H9 (cell line): Measurements from ENCODE around the gene VILL. TPM values are rescaled to one million over a fixed set of nuclear protein-coding genes. Genes with fewer than 3 reads are reported as not detected.

ENCODE experiments used
- DNase-seq: peaks from one replicate; pipeline ENCODE4 v3.0.0-alpha.2; 2017
- H2AFZ ChIP-seq: one replicate; pipeline ENCODE4 v1.6.1; 2013; ENCODE audit warnings: mild to moderate bottlenecking, low read length, control low read depth, moderate library complexity
- H2AK5ac ChIP-seq: 2 replicates; pipeline ENCODE4 v1.6.1; 2013; ENCODE audit warnings: low read length, control low read depth, mixed read lengths; ENCODE audit not compliant: insufficient read length
- H2BK120ac ChIP-seq: one replicate; pipeline ENCODE4 v1.6.1; 2013; ENCODE audit warnings: low read depth, mild to moderate bottlenecking, low read length, control low read depth, inconsistent platforms; ENCODE audit not compliant: poor library complexity, severe bottlenecking
- H2BK12ac ChIP-seq: 2 replicates; pipeline ENCODE4 v1.6.1; 2013; ENCODE audit warnings: low read length, control low read depth, mixed read lengths, low read depth; ENCODE audit not compliant: insufficient read length
- H2BK15ac ChIP-seq: 2 replicates; pipeline ENCODE4 v1.6.1; 2013; ENCODE audit warnings: low read depth, low read length, control low read depth
- H2BK20ac ChIP-seq: one replicate; pipeline ENCODE4 v1.6.1; 2013; ENCODE audit warnings: low read depth, mild to moderate bottlenecking, low read length, control low read depth, inconsistent platforms; ENCODE audit not compliant: poor library complexity, severe bottlenecking
- H2BK5ac ChIP-seq: 2 replicates; pipeline ENCODE4 v1.6.1; 2013; ENCODE audit warnings: low read length, control low read depth, mixed read lengths; ENCODE audit not compliant: insufficient read length
- H3K14ac ChIP-seq: 2 replicates; pipeline ENCODE4 v1.6.1; 2013; ENCODE audit warnings: low read length, control low read depth; ENCODE audit not compliant: insufficient read depth
- H3K18ac ChIP-seq: 2 replicates; pipeline ENCODE4 v1.6.1; 2013; ENCODE audit warnings: low read depth, mild to moderate bottlenecking, mixed read lengths, low read length, control low read depth; ENCODE audit not compliant: insufficient read length
- H3K23ac ChIP-seq: 2 replicates; pipeline ENCODE4 v1.6.1; 2013; ENCODE audit warnings: low read length, control low read depth, mixed read lengths, low read depth; ENCODE audit not compliant: insufficient read length
- H3K23me2 ChIP-seq: 2 replicates; pipeline ENCODE4 v1.6.1; 2013; ENCODE audit warnings: low read depth, mild to moderate bottlenecking, mixed read lengths, low read length, control low read depth; ENCODE audit not compliant: insufficient read length, poor library complexity, severe bottlenecking
- H3K27ac ChIP-seq: 2 replicates; pipeline ENCODE4 v1.5.1; 2013; ENCODE audit warnings: low read length, control low read depth, mixed read lengths, low read depth; ENCODE audit not compliant: insufficient read length
- H3K27me3 ChIP-seq: 2 replicates; pipeline ENCODE4 v1.6.1; 2013; ENCODE audit warnings: low read length, control low read depth, inconsistent platforms; ENCODE audit not compliant: insufficient read depth
- H3K4ac ChIP-seq: 2 replicates; pipeline ENCODE4 v1.6.1; 2013; ENCODE audit warnings: low read depth, mild to moderate bottlenecking, control low read depth, inconsistent platforms, low read length, moderate library complexity
- H3K4me1 ChIP-seq: 2 replicates; pipeline ENCODE4 v1.6.1; 2013; ENCODE audit warnings: low read length, control low read depth, inconsistent platforms; ENCODE audit not compliant: insufficient read depth
- H3K4me2 ChIP-seq: 2 replicates; pipeline ENCODE4 v1.6.1; 2013; ENCODE audit warnings: low read length, control low read depth, mixed read lengths; ENCODE audit not compliant: insufficient read length, insufficient read depth
- H3K56ac ChIP-seq: 2 replicates; pipeline ENCODE4 v1.6.1; 2013; ENCODE audit warnings: low read depth, mild to moderate bottlenecking, mixed read lengths, low read length, control low read depth; ENCODE audit not compliant: insufficient read length
- H3K79me1 ChIP-seq: 2 replicates; pipeline ENCODE4 v1.6.1; 2013; ENCODE audit warnings: low read depth, mild to moderate bottlenecking, moderate library complexity, low read length, control low read depth, inconsistent platforms; ENCODE audit not compliant: insufficient read depth, poor library complexity, severe bottlenecking
- H3K79me2 ChIP-seq: 2 replicates; pipeline ENCODE4 v1.6.1; 2013; ENCODE audit warnings: low read length, control low read depth, inconsistent platforms; ENCODE audit not compliant: insufficient read depth
- H3K9ac ChIP-seq: 2 replicates; pipeline ENCODE4 v1.6.1; 2013; ENCODE audit warnings: low read length, control low read depth, mixed read lengths; ENCODE audit not compliant: insufficient read length; ENCODE audit errors: extremely low read depth
- H3K9me3 ChIP-seq: one replicate; pipeline ENCODE4 v1.6.1; 2013; ENCODE audit warnings: low read depth, low read length, inconsistent platforms; ENCODE audit not compliant: control insufficient read depth
- H3T11ph ChIP-seq: one replicate; pipeline ENCODE4 v1.6.1; 2013; ENCODE audit warnings: mild to moderate bottlenecking, low read length, control low read depth, inconsistent platforms
- H4K20me1 ChIP-seq: one replicate; pipeline ENCODE4 v1.6.1; 2013; ENCODE audit not compliant: control insufficient read depth, insufficient read length, insufficient read depth
- H4K5ac ChIP-seq: 2 replicates; pipeline ENCODE4 v1.6.1; 2013; ENCODE audit warnings: low read depth, mild to moderate bottlenecking, mixed read lengths, low read length, control low read depth; ENCODE audit not compliant: insufficient read length
- H4K8ac ChIP-seq: replicated peaks from 2 replicates; pipeline ENCODE4 v1.6.1; 2013; ENCODE audit warnings: low read length, control low read depth, mixed read lengths, low read depth; ENCODE audit not compliant: insufficient read length
- H4K91ac ChIP-seq: 2 replicates; pipeline ENCODE4 v1.6.1; 2013; ENCODE audit warnings: low read depth, mild to moderate bottlenecking, moderate library complexity, mixed read lengths, low read length, control low read depth; ENCODE audit not compliant: insufficient read length
- H3K27ac Mint-ChIP-seq, 3 experiments: 2 replicates in 2 of 3; 3 replicates in 1 of 3; pipeline ENCODE4 v1.8.0; 2020 to 2021; ENCODE audit warnings: mixed read lengths in 3 of 3, mild to moderate bottlenecking in 1 of 3, moderate library complexity in 1 of 3
- H3K27me3 Mint-ChIP-seq: 2 replicates; pipeline ENCODE4 v1.8.0; 2021; ENCODE audit warnings: low read depth, mild to moderate bottlenecking, moderate library complexity, mixed read lengths
- H3K36me3 Mint-ChIP-seq, 3 experiments: 2 replicates in 2 of 3; 3 replicates in 1 of 3; pipeline ENCODE4 v1.8.0; 2020 to 2021; ENCODE audit warnings: low read depth in 3 of 3, mixed read lengths in 3 of 3; ENCODE audit not compliant: insufficient read depth in 1 of 3
- H3K4me1 Mint-ChIP-seq, 2 experiments: 2 replicates each; pipeline ENCODE4 v1.8.0; 2020; ENCODE audit warnings: mixed read lengths in 2 of 2
- H3K4me3 Mint-ChIP-seq, 2 experiments: 2 replicates in 1 of 2; 3 replicates in 1 of 2; pipeline ENCODE4 v1.8.0; 2020 to 2021; ENCODE audit warnings: mild to moderate bottlenecking in 2 of 2, mixed read lengths in 2 of 2, moderate library complexity in 1 of 2
- H3K9me3 Mint-ChIP-seq, 2 experiments: 2 replicates in 1 of 2; 3 replicates in 1 of 2; pipeline ENCODE4 v1.8.0; 2020; ENCODE audit warnings: mild to moderate bottlenecking in 2 of 2, mixed read lengths in 2 of 2, moderate library complexity in 1 of 2
- WGBS: extraction: QIAGEN DNeasy Blood & Tissue Kit; methylation state at CpG from one replicate; pipeline ENCODE4 v1.1.7; 2013; ENCODE audit warnings: missing lambda C conversion rate, low lambda C conversion rate, mixed read lengths; ENCODE audit not compliant: insufficient read length; ENCODE audit errors: extremely low coverage; 5-methylcytosine and 5-hydroxymethylcytosine counted together
- total RNA-seq: library from RNA; stranded (reverse); gene quantifications from 2 replicates; pipeline ENCODE4 v1.2.1, GENCODE V29; 2021
- TF ChIP-seq, protein P1 (sequence below): fragments of 200-600 bp; sonication (generic); conservative IDR thresholded peaks from 3 replicates; pipeline ENCODE4 v1.8.0; 2021; ENCODE audit warnings: antibody characterized with exemption, mild to moderate bottlenecking

VILL gene
- total RNA-seq, 1 experiment from 2014 or later = 3.2 TPM

DNA sequence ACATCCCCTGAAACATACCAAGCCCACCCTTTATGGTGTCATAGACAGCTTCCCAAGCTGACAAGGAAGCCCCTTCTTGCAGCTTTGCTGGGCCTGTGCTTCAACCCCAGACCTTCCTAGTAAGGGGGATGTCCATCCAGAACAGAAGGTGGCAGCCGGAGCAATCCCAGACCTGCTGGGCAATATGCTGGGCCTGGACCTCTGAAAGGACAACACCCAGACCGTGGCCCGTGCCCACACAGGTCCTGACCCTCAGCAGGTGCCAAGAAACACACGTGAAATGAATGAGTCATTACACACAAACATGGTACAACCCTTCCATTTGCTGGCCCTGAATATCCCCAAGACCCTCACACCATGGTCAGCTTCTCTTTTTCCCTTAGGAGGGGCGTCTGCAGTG lies 19.8 kb upstream of the VILL start:
- H2BK20ac ChIP-seq = no peak overlapping the region
- H3K4me1 Mint-ChIP-seq = peaks cover 15 to 21% of the 10 kb centered on the region in 2 experiments
- peak overlapping the region in 1 of 3 experiments; percentile 82; a peak in 1 of 7 replicates for H3K27ac Mint-ChIP-seq
- H2BK120ac ChIP-seq = no peak overlapping the region
- peaks cover 3 to 8% (median 5%) of the 10 kb centered on the region in 3 experiments for H3K36me3 Mint-ChIP-seq
- H3K56ac ChIP-seq = no peak overlapping the region
- H3K27me3 ChIP-seq = no peaks in the 10 kb centered on the region
- no peak overlapping the region for H2AFZ ChIP-seq
- no peaks in the 10 kb centered on the region for H3K9me3 ChIP-seq
- no peaks in the 10 kb centered on the region; the same call in 1 of the 2 replicates for H3K27me3 Mint-ChIP-seq
- TF ChIP-seq, protein P1, sequence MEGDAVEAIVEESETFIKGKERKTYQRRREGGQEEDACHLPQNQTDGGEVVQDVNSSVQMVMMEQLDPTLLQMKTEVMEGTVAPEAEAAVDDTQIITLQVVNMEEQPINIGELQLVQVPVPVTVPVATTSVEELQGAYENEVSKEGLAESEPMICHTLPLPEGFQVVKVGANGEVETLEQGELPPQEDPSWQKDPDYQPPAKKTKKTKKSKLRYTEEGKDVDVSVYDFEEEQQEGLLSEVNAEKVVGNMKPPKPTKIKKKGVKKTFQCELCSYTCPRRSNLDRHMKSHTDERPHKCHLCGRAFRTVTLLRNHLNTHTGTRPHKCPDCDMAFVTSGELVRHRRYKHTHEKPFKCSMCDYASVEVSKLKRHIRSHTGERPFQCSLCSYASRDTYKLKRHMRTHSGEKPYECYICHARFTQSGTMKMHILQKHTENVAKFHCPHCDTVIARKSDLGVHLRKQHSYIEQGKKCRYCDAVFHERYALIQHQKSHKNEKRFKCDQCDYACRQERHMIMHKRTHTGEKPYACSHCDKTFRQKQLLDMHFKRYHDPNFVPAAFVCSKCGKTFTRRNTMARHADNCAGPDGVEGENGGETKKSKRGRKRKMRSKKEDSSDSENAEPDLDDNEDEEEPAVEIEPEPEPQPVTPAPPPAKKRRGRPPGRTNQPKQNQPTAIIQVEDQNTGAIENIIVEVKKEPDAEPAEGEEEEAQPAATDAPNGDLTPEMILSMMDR = no peak
- no peak overlapping the region for H3K4ac ChIP-seq
- DNase-seq = no peak
- H3K14ac ChIP-seq = no peak overlapping the region
- H2BK5ac ChIP-seq = no peak overlapping the region
- no peaks in the 10 kb centered on the region for H3K9me3 Mint-ChIP-seq
- no peak overlapping the region for H2AK5ac ChIP-seq
- H3K23ac ChIP-seq = no peak overlapping the region
- no peaks in the 10 kb centered on the region for H3K23me2 ChIP-seq
- H3K9ac ChIP-seq = no peak overlapping the region
- no peak overlapping the region for H2BK15ac ChIP-seq
- no peaks in the 10 kb centered on the region for H4K20me1 ChIP-seq
- H3K18ac ChIP-seq = no peak overlapping the region
- H3T11ph ChIP-seq = no peak overlapping the region
- no peak overlapping the region for H4K8ac ChIP-seq
- H4K91ac ChIP-seq = no peak overlapping the region
- WGBS = no CpG with 5 or more reads among the region's 5 CpGs
- H3K4me1 ChIP-seq = no peaks in the 10 kb centered on the region
- no peaks in the 10 kb centered on the region for H3K79me1 ChIP-seq
- H3K4me3 Mint-ChIP-seq = no peak overlapping the region
- H4K5ac ChIP-seq = no peak overlapping the region
- no peak overlapping the region for H2BK12ac ChIP-seq
- no peak overlapping the region for H3K27ac ChIP-seq
- no peaks in the 10 kb centered on the region for H3K79me2 ChIP-seq
- no peak overlapping the region for H3K4me2 ChIP-seq
